Measurements from ENCODE around the gene WDR62.

WDR62 gene

GRCh38 chr19:36081894-36082293 is 27.2 kb downstream of the WDR62 start:
- DNase-seq = no peak

GRCh38 chr19:36082916-36083315 is 28.2 kb downstream of the WDR62 start:
- no peak for DNase-seq

GRCh38 chr19:36084231-36085009 is 29.7 kb downstream of the WDR62 start:
- DNase-seq = no peak

- DNase-seq = no peak
These were observed 31.6 kb downstream of the WDR62 start for GRCh38 chr19:36086326-36086725.

GRCh38 chr19:36089847-36090246 is 35.1 kb downstream of the WDR62 start:
- DNase-seq = no peak

- no peak for DNase-seq
These were observed 36.4 kb downstream of the WDR62 start for GRCh38 chr19:36090910-36091695.

GRCh38 chr19:36092566-36092965 is 37.9 kb downstream of the WDR62 start:
- no peak for DNase-seq

- no peak for DNase-seq
These were observed 38.5 kb downstream of the WDR62 start for GRCh38 chr19:36093146-36093662.

GRCh38 chr19:36093687-36094086 is 39.0 kb downstream of the WDR62 start:
- no peak for DNase-seq

- no peak for DNase-seq
These were observed 42.3 kb downstream of the WDR62 start for GRCh38 chr19:36097036-36097435.

- DNase-seq = no peak
These were observed 44.6 kb downstream of the WDR62 start for GRCh38 chr19:36099166-36099785.

GRCh38 chr19:36100476-36100875 is 45.8 kb downstream of the WDR62 start:
- DNase-seq = no peak

- no peak for DNase-seq
These were observed 47.0 kb downstream of the WDR62 start for GRCh38 chr19:36101550-36102327.

- no peak for DNase-seq
These were observed 48.4 kb downstream of the WDR62 start for GRCh38 chr19:36103040-36103626.

- no peak for DNase-seq
These were observed 49.3 kb downstream of the WDR62 start for GRCh38 chr19:36103842-36104552.

GRCh38 chr19:36106441-36106840 is 51.7 kb downstream of the WDR62 start:
- DNase-seq = no peak

- DNase-seq = no peak
These were observed 52.3 kb downstream of the WDR62 start for GRCh38 chr19:36106991-36107390.

GRCh38 chr19:36108684-36109083 is 54.0 kb downstream of the WDR62 start:
- no peak for DNase-seq

- no peak for DNase-seq
These were observed 55.9 kb downstream of the WDR62 start, which contains the start of gene OVOL3 for GRCh38 chr19:36110487-36111199. Gene OVOL3 (plus strand): TSS chr19:36111143. CDS start chr19:36111203, 60 bp downstream.

- DNase-seq = no peak
These were observed 56.5 kb downstream of the WDR62 start for GRCh38 chr19:36111200-36111539.

- no peak for DNase-seq
These were observed 58.0 kb downstream of the WDR62 start for GRCh38 chr19:36112678-36113077.
